HepG2 (cell line): Measurements from ENCODE around the gene LUC7L2. TPM values are rescaled to one million over a fixed set of nuclear protein-coding genes. Genes with fewer than 3 reads are reported as not detected.

Experiments
- ATF1 ChIP-seq: IDR thresholded peaks from 2 replicates; pipeline ENCODE4 v1.6.1; 2016; ENCODE audit warnings: mild to moderate bottlenecking, control low read depth
- FOXC1 ChIP-seq: sonication (generic); formaldehyde crosslinking; IDR thresholded peaks from 2 replicates; pipeline ENCODE4 v1.8.0; 2022; ENCODE audit warnings: mild to moderate bottlenecking, missing genetic modification reagents, borderline replicate concordance
- MAFK ChIP-seq, 2 experiments: IDR thresholded peaks in 1 of 2; conservative IDR thresholded peaks in 1 of 2; 2 replicates each; pipeline ENCODE4 v1.6.1; 2011; ENCODE audit warnings: improper control_type of control experiment in 2 of 2, low read length in 2 of 2
- NFIC ChIP-seq: IDR thresholded peaks from 2 replicates; pipeline ENCODE4 v1.6.1; 2012; ENCODE audit warnings: mild to moderate bottlenecking, low read length, inconsistent platforms
- POLR2A ChIP-seq, 2 experiments: IDR thresholded peaks; 2 replicates each; pipeline ENCODE4 v1.6.1; 2011; ENCODE audit warnings: low read depth in 2 of 2, low read length in 2 of 2, mild to moderate bottlenecking in 1 of 2, moderate library complexity in 1 of 2; ENCODE audit not compliant: insufficient read depth in 1 of 2
- STAT6 ChIP-seq: sonication (generic); formaldehyde crosslinking; IDR thresholded peaks from 2 replicates; pipeline ENCODE4 v1.4.0; 2020; ENCODE audit warnings: missing genetic modification reagents, mild to moderate bottlenecking, borderline replicate concordance
- ZNF850 ChIP-seq: sonication (generic); formaldehyde crosslinking; conservative IDR thresholded peaks from 2 replicates; pipeline ENCODE4 v1.9.0; 2021; ENCODE audit warnings: mild to moderate bottlenecking, missing genetic modification reagents
- polyA plus RNA-seq, 8 experiments: library from polyadenylated mRNA; depleted of rRNA in 3 of 8; stranded (reverse) in 7 of 8; unstranded in 1 of 8; fragments of >200 nt; fragmentation: Illumina TruSeq in 4 of 8; extraction: Trizol in 4 of 8; gene quantifications; 2 replicates each; pipeline versions ENCODE4 v1.2.1 to v1.2.3, GENCODE V29; 2011 to 2016; ENCODE audit warnings: low read depth in 4 of 8, missing spikeins in 1 of 8, mixed read lengths in 1 of 8; ENCODE audit not compliant: insufficient read depth in 1 of 8
- total RNA-seq, 5 experiments: library from RNA; depleted of rRNA; stranded (reverse); fragments of >200 nt; fragmentation: Illumina TruSeq; extraction: Trizol; gene quantifications; 2 replicates each; pipeline ENCODE4 v1.2.3, GENCODE V29; 2016; ENCODE audit warnings: low read depth in 1 of 5
- TF ChIP-seq, protein P1 (sequence below): sonication (generic); formaldehyde crosslinking; IDR thresholded peaks from 2 replicates; pipeline ENCODE4 v1.4.0; 2020; ENCODE audit warnings: missing genetic modification reagents, borderline replicate concordance

LUC7L2 gene
- total and polyA plus RNA-seq, 2 of the 13 experiments (the other 11 are each of a cell fraction or from before 2014, with no cell fraction given): 17.9 to 50.7 TPM

GRCh38 chr7:139340808-139341057 is 19.0 kb upstream of the LUC7L2 start (continued):
- no peak for TF ChIP-seq STAT6 (CRISPR knock-in tag)
- peak; percentile 70 for TF ChIP-seq ATF1 (CRISPR knock-in tag)
- TF ChIP-seq ZNF850 (CRISPR knock-in tag): 0 out of 2 replicates have a peak, but pooled peaks have one; percentile 8
- TF ChIP-seq MAFK (conservative IDR thresholded peaks at IDR 0.05 in 1 of 2, IDR thresholded peaks at IDR 0.05 in 1 of 2; ENCODE audit: low read length in 2 of 2): peak in 1 of 2 experiments; percentile 5; a peak in 1 of 4 replicates
- no peak for TF ChIP-seq FOXC1
- TF ChIP-seq POLR2A (IDR thresholded peaks at IDR 0.05; ENCODE audit: insufficient read depth in 1 of 2, low read depth in 2 of 2, low read length in 2 of 2): peak in 1 of 2 experiments; percentile 9; a peak in 2 of 4 replicates
- TF ChIP-seq, protein P1, sequence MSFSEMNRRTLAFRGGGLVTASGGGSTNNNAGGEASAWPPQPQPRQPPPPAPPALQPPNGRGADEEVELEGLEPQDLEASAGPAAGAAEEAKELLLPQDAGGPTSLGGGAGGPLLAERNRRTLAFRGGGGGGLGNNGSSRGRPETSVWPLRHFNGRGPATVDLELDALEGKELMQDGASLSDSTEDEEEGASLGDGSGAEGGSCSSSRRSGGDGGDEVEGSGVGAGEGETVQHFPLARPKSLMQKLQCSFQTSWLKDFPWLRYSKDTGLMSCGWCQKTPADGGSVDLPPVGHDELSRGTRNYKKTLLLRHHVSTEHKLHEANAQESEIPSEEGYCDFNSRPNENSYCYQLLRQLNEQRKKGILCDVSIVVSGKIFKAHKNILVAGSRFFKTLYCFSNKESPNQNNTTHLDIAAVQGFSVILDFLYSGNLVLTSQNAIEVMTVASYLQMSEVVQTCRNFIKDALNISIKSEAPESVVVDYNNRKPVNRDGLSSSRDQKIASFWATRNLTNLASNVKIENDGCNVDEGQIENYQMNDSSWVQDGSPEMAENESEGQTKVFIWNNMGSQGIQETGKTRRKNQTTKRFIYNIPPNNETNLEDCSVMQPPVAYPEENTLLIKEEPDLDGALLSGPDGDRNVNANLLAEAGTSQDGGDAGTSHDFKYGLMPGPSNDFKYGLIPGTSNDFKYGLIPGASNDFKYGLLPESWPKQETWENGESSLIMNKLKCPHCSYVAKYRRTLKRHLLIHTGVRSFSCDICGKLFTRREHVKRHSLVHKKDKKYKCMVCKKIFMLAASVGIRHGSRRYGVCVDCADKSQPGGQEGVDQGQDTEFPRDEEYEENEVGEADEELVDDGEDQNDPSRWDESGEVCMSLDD (CRISPR knock-in tag): peak; percentile 6; the same call in 1 of the 2 replicates
- TF ChIP-seq NFIC: peak; percentile 75
- TF ChIP-seq, all 625 proteins: peak for 17
